ENCODE results near the gene ACP2.
"Not testable (repeated sequence)": the region's sequence is repeated elsewhere in the genome, so short reads cannot be mapped to it uniquely, and the experiment has no call there.

ACP2 gene

DNA sequence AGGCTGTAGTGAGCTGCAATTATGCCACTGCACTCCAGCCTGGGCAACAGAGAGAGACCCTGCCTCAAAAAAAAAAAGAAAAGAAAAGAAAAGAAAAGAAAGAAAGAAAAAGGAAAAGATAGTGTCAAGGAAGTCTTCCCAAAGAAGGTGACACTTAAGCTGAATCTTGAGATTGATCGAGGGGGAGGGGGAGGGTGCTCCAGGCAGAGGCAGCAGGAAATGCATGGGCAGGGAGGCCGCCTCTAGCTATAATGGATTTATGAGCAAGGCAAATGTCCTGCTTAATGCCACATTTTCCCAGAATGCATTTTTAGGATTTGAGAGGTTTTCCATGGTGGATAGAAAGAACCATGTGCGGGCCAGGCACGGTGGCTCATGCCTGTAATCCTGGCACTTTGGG, 47.6 kb downstream of the ACP2 start:
- Histone ChIP-seq H3K27me3 (ENCODE audit: insufficient read depth, low read length) (no peaks in the 10 kb centered on the region), H3K9me3 (ENCODE audit: low read length) (no peaks in the 10 kb centered on the region), H3K9ac (ENCODE audit: low read length) (no peak overlapping the region), H2AFZ (ENCODE audit: low read length) (no peak overlapping the region), H3K4me3 (ENCODE audit: low read depth, low read length, poor library complexity, severe bottlenecking) (no peak overlapping the region), H3K36me3 (ENCODE audit: insufficient read depth, low read length) (no peaks in the 10 kb centered on the region), H3K4me2 (ENCODE audit: low read length) (no peak overlapping the region), H3F3A (ENCODE audit: insufficient read depth, low read length) (no peaks in the 10 kb centered on the region), H3K27ac (ENCODE audit: low read depth, low read length, poor library complexity, severe bottlenecking) (no peak overlapping the region), H3K79me2 (ENCODE audit: insufficient read depth, low read length) (no peaks in the 10 kb centered on the region), H3K9me2 (ENCODE audit: low read depth, low read length) (no peaks in the 10 kb centered on the region), H3K4me1 (ENCODE audit: insufficient read depth, low read length, severe bottlenecking) (no peaks in the 10 kb centered on the region), H4K20me1 (ENCODE audit: insufficient read depth, low read length) (no peaks in the 10 kb centered on the region)
- TF ChIP-seq, protein P1, sequence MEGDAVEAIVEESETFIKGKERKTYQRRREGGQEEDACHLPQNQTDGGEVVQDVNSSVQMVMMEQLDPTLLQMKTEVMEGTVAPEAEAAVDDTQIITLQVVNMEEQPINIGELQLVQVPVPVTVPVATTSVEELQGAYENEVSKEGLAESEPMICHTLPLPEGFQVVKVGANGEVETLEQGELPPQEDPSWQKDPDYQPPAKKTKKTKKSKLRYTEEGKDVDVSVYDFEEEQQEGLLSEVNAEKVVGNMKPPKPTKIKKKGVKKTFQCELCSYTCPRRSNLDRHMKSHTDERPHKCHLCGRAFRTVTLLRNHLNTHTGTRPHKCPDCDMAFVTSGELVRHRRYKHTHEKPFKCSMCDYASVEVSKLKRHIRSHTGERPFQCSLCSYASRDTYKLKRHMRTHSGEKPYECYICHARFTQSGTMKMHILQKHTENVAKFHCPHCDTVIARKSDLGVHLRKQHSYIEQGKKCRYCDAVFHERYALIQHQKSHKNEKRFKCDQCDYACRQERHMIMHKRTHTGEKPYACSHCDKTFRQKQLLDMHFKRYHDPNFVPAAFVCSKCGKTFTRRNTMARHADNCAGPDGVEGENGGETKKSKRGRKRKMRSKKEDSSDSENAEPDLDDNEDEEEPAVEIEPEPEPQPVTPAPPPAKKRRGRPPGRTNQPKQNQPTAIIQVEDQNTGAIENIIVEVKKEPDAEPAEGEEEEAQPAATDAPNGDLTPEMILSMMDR (IDR thresholded peaks at IDR 0.05; ENCODE audit: low read length), result no peak
- no peak for TF ChIP-seq EZH2 (IDR thresholded peaks at IDR 0.05; ENCODE audit: borderline replicate concordance, low read length)

DNA sequence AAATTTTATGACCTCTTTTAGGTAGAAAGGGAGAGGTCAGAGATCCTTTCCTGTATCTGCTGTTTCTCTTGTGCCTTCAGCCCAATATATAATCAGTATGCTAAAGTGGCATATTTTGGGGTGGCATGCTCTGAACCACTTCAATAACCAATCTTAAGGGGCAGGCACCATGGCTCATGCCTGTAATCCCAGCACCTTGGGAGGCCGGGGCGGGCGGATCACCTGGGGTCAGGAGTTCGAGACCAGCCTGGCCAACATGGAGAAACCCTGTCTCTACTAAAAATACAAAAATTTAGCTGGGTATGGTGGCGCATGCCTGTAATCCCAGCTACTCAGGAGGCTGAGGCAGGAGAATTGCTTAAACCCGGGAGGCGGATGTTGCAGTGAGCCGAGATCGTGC, 50.5 kb downstream of the ACP2 start:
- not testable (repeated sequence) for H3K9ac ChIP-seq (ENCODE audit: low read length); H2AFZ ChIP-seq (ENCODE audit: low read length); H3K4me3 ChIP-seq (ENCODE audit: low read depth, low read length, poor library complexity, severe bottlenecking); H3K27ac ChIP-seq (ENCODE audit: low read depth, low read length, poor library complexity, severe bottlenecking); H3F3A ChIP-seq (ENCODE audit: insufficient read depth, low read length); H3K36me3 ChIP-seq (ENCODE audit: insufficient read depth, low read length); H3K9me2 ChIP-seq (ENCODE audit: low read depth, low read length); H4K20me1 ChIP-seq (ENCODE audit: insufficient read depth, low read length); H3K4me1 ChIP-seq (ENCODE audit: insufficient read depth, low read length, severe bottlenecking); H3K4me2 ChIP-seq (ENCODE audit: low read length); H3K9me3 ChIP-seq (ENCODE audit: low read length); H3K27me3 ChIP-seq (ENCODE audit: insufficient read depth, low read length); H3K79me2 ChIP-seq (ENCODE audit: insufficient read depth, low read length)

DNA sequence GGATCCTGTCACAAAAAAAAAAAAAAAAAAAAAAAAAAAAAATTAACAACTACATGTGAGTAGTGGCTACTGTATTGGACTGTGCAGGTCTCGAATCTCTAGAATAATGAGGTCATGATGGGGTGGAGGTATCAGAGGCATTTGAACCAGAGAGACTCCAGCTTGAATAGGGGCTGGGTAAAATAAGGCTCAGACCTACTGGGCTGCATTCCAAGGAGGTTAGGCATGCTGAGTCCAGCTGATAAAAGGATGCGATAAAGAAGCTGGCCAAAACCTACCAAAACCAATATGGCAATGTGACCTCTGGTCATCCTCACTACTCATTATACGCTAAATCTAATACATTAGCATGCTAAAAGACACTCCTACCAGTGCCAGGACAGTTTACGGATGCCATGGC, 56.5 kb downstream of the ACP2 start:
- Histone ChIP-seq H3K27ac (ENCODE audit: low read depth, low read length, poor library complexity, severe bottlenecking) (no peak overlapping the region), H3K27me3 (ENCODE audit: insufficient read depth, low read length) (no peaks in the 10 kb centered on the region), H3K4me3 (ENCODE audit: low read depth, low read length, poor library complexity, severe bottlenecking) (no peak overlapping the region), H3K4me1 (ENCODE audit: insufficient read depth, low read length, severe bottlenecking) (peaks cover 2% of the 10 kb centered on the region), H3F3A (ENCODE audit: insufficient read depth, low read length) (no peaks in the 10 kb centered on the region), H3K36me3 (ENCODE audit: insufficient read depth, low read length) (no peaks in the 10 kb centered on the region), H4K20me1 (ENCODE audit: insufficient read depth, low read length) (no peaks in the 10 kb centered on the region), H3K79me2 (ENCODE audit: insufficient read depth, low read length) (no peaks in the 10 kb centered on the region), H3K9me3 (ENCODE audit: low read length) (no peaks in the 10 kb centered on the region), H3K9ac (ENCODE audit: low read length) (no peak overlapping the region), H3K9me2 (ENCODE audit: low read depth, low read length) (no peaks in the 10 kb centered on the region), H3K4me2 (ENCODE audit: low read length) (no peak overlapping the region), H2AFZ (ENCODE audit: low read length) (no peak overlapping the region)
- no peak for TF ChIP-seq EZH2 (IDR thresholded peaks at IDR 0.05; ENCODE audit: borderline replicate concordance, low read length)
- TF ChIP-seq, protein P1 (IDR thresholded peaks at IDR 0.05; ENCODE audit: low read length), result no peak

DNA sequence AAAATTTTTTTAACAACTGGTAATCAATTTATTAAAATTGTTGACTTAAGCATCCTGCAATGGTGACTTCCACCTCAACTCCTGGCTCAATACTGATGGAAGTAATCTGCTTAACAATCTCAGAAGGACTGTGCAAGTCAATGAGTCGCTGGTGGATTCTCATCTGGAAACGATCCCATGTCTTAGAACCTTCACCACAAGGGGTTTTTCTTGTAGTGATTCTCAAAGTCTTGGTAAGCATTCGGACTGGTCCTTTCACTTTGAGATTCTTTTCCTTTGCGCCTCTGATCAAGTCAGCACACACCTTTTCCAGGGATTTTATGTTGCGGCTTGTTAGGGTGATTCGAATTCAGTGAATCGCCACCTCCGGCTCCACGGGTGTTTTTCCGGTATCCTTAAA, 57.5 kb downstream of the ACP2 start:
- H4K20me1 ChIP-seq (ENCODE audit: insufficient read depth, low read length); H3K4me1 ChIP-seq (ENCODE audit: insufficient read depth, low read length, severe bottlenecking); H3F3A ChIP-seq (ENCODE audit: insufficient read depth, low read length); H3K9me2 ChIP-seq (ENCODE audit: low read depth, low read length); H3K79me2 ChIP-seq (ENCODE audit: insufficient read depth, low read length); H2AFZ ChIP-seq (ENCODE audit: low read length); H3K27ac ChIP-seq (ENCODE audit: low read depth, low read length, poor library complexity, severe bottlenecking); H3K36me3 ChIP-seq (ENCODE audit: insufficient read depth, low read length); H3K9me3 ChIP-seq (ENCODE audit: low read length); H3K4me2 ChIP-seq (ENCODE audit: low read length); H3K9ac ChIP-seq (ENCODE audit: low read length); H3K4me3 ChIP-seq (ENCODE audit: low read depth, low read length, poor library complexity, severe bottlenecking); H3K27me3 ChIP-seq (ENCODE audit: insufficient read depth, low read length): not testable (repeated sequence)
